Right cardiac atrium (tissue), 5 donors: Measurements from ENCODE around the gene PLPP6. TPM values are rescaled to one million over a fixed set of nuclear protein-coding genes. Genes with fewer than 3 reads are reported as not detected.

Experiments
- polyA plus RNA-seq: library from polyadenylated mRNA; stranded (reverse); fragments of 200-250 nt; gene quantifications from one replicate; pipeline ENCODE4 v1.2.3, GENCODE V29; 2013
- total RNA-seq, 4 donors: library from RNA; stranded (reverse); fragmentation: NEBNext Ultra II Directional; extraction: Animal tissue kit (Norgen Biotek cat#: 25700); gene quantifications; one replicate each; pipeline ENCODE4 v1.2.1, GENCODE V29; 2021
- donor health status: healthy with polysubstance abuse.
- donor health status: DM: no; HTN: yes; CAD: no.
- donor health status: DM: no; HTN: no; CAD: no.
- donor health status: DM: no; HTN: yes; CAD: no; lungs with severe emphysema.
- donor health status: DM: yes; HTN: yes; CAD: no.

Gene PLPP6
- total and polyA plus RNA-seq, 5 donors: 2.1 to 4.5 (median 3.8) TPM

Other genes with a start within 250 kb of the PLPP6 start
- 1 to 10 TPM; 1.1 to 2.1 (median 1.6) TPM for gene SLC1A1, start 171.8 kb upstream of the PLPP6 start, total RNA-seq
- 1.1 TPM for gene SLC1A1, start 171.8 kb upstream of the PLPP6 start, polyA plus RNA-seq
- gene SPATA6L, start 4.2 kb downstream of the PLPP6 start, total RNA-seq: 1 to 10 TPM; 1.4 to 1.7 (median 1.6) TPM
- 0.59 TPM for gene SPATA6L, start 4.2 kb downstream of the PLPP6 start, polyA plus RNA-seq
- gene CDC37L1, start 17.3 kb downstream of the PLPP6 start, total RNA-seq: 10 to 100 TPM; 40.2 to 48.4 (median 41.8) TPM
- gene CDC37L1, start 17.3 kb downstream of the PLPP6 start, polyA plus RNA-seq: 23.7 TPM
- gene AK3, start 78.9 kb downstream of the PLPP6 start, total RNA-seq: 100 to 1,000 TPM; 111 to 153 (median 125) TPM
- gene AK3, start 78.9 kb downstream of the PLPP6 start, polyA plus RNA-seq: 91.3 TPM
- gene RCL1, start 130.7 kb downstream of the PLPP6 start, total RNA-seq: 1 to 10 TPM; 6.1 to 8.1 (median 6.6) TPM
- gene RCL1, start 130.7 kb downstream of the PLPP6 start, polyA plus RNA-seq: 4.8 TPM